ENCODE data around the gene GPN1.

DNA sequence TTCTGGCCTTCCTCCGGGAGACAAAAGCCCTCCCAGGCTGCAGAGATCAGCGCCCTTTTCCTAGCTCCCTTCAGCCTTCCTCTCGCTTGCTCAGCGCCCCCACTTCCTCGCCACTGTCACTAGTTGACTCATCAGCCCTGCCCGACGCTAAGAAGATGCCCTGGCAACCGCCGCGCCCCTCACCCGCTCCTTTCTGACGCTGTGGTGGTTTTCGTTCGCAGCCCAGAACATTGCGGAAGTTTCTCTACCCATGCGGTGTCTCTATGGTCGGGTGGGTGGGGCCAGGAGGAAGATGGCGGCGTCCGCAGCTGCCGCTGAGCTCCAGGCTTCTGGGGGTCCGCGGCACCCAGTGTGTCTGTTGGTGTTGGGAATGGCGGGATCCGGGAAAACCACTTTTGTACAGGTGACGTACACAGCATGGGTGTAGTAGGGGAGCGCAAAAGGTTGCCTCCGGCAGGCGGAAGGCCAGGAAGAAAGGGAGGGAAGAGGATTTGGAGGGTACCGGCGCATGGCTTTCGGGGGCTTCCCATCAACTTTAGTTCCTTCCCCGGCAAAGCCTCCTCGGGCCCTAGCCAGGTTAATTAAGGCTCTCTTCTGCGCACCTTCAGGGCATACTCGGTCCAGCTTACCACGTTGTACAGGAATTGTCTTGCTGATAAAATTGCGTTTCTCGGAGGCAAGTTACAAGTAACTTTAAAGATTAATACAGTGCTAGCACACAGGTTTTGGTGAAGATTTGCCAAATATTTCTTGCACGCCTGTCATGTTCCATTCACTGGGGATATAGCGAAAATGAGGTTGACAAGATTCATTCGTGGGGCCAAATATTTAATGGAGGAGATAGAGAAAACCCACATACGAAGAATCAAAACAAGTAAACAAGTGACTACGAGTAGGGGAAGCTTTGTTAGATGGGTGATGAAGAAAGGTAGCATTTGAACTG, at the start of gene GPN1, which contains the start of gene CCDC121:
- TF ChIP-seq, protein P1, sequence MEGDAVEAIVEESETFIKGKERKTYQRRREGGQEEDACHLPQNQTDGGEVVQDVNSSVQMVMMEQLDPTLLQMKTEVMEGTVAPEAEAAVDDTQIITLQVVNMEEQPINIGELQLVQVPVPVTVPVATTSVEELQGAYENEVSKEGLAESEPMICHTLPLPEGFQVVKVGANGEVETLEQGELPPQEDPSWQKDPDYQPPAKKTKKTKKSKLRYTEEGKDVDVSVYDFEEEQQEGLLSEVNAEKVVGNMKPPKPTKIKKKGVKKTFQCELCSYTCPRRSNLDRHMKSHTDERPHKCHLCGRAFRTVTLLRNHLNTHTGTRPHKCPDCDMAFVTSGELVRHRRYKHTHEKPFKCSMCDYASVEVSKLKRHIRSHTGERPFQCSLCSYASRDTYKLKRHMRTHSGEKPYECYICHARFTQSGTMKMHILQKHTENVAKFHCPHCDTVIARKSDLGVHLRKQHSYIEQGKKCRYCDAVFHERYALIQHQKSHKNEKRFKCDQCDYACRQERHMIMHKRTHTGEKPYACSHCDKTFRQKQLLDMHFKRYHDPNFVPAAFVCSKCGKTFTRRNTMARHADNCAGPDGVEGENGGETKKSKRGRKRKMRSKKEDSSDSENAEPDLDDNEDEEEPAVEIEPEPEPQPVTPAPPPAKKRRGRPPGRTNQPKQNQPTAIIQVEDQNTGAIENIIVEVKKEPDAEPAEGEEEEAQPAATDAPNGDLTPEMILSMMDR (IDR thresholded peaks at IDR 0.05; ENCODE audit: insufficient read depth, low read depth, low read length): no peak
- no peak for TF ChIP-seq EZH2 (IDR thresholded peaks at IDR 0.05; ENCODE audit: insufficient read depth, low read length)
